ENCODE data around the gene EFNA5.

The EFNA5 gene

GRCh38 chr5:107461770-107462169 lies 209.0 kb downstream of the EFNA5 start:
- no peak for DNase-seq
- Histone ChIP-seq H3K79me1 (ENCODE audit: low read length) (peaks cover 15% of the 10 kb centered on the region), H3K18ac (ENCODE audit: low read length) (no peak overlapping the region), H3K4me1 (ENCODE audit: control insufficient read depth, low read depth, low read length) (peaks cover 12% of the 10 kb centered on the region), H2BK5ac (ENCODE audit: low read length) (no peak overlapping the region), H2BK15ac (replicated peaks; ENCODE audit: low read depth) (no peak overlapping the region), H2BK120ac (ENCODE audit: low read depth, low read length) (no peak overlapping the region), H3K4me2 (ENCODE audit: low read length) (no peak overlapping the region), H3K79me2 (ENCODE audit: control insufficient read depth, insufficient read depth, low read length) (peaks cover 8% of the 10 kb centered on the region), H4K8ac (ENCODE audit: low read depth, low read length) (no peak overlapping the region), H3K23ac (ENCODE audit: low read length) (no peak overlapping the region), H3K27ac (ENCODE audit: low read depth, low read length) (no peak overlapping the region), H3K4me3 (ENCODE audit: low read length) (no peak overlapping the region), H3K36me3 (ENCODE audit: control insufficient read depth, insufficient read depth, low read length) (no peaks in the 10 kb centered on the region), H2AK5ac (ENCODE audit: low read length) (no peak overlapping the region), H3K27me3 (ENCODE audit: insufficient read depth, low read length, poor library complexity) (no peaks in the 10 kb centered on the region), H4K5ac (ENCODE audit: low read length) (no peak overlapping the region), H3K9ac (ENCODE audit: low read length) (no peak overlapping the region), H3K56ac (ENCODE audit: low read length) (peak overlapping the region; percentile 7), H3K4ac (ENCODE audit: low read depth, low read length) (no peak overlapping the region)
- WGBS (ENCODE audit: extremely low coverage, insufficient coverage, low lambda C conversion rate): no CpG with 5 or more reads among the region's 5 CpGs

DNA sequence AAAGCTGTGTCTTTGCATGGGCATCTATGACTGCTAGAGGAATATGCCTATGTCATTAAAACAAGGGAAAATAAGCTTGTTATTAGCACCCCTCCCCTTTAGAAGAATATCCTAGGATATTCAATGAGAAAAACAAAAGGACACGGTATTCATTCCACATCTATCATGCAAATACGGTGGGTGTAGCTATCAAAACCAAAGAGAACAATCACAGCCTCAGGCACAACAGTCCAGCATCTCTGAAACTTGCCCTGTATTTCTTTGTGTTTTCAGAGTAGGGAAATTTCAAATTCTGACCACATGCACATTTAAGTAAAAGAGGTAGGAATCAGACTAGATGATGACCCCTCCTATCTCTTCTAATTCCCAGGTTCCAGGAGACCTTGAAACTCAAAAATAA lies 209.9 kb downstream of the EFNA5 start:
- H2AK5ac ChIP-seq (ENCODE audit: low read length): no peak overlapping the region
- peaks cover 7% of the 10 kb centered on the region for H3K79me2 ChIP-seq (ENCODE audit: control insufficient read depth, insufficient read depth, low read length)
- no peak overlapping the region for H3K4me2 ChIP-seq (ENCODE audit: low read length)
- H3K23ac ChIP-seq (ENCODE audit: low read length): no peak overlapping the region
- no peak overlapping the region for H2BK5ac ChIP-seq (ENCODE audit: low read length)
- H2BK15ac ChIP-seq (replicated peaks; ENCODE audit: low read depth): no peak overlapping the region
- peaks cover 16% of the 10 kb centered on the region for H3K79me1 ChIP-seq (ENCODE audit: low read length)
- no peak for DNase-seq
- H3K18ac ChIP-seq (ENCODE audit: low read length): no peak overlapping the region
- no peaks in the 10 kb centered on the region for H3K27me3 ChIP-seq (ENCODE audit: insufficient read depth, low read length, poor library complexity)
- H3K4me3 ChIP-seq (ENCODE audit: low read length): no peak overlapping the region
- peaks cover 5% of the 10 kb centered on the region for H3K4me1 ChIP-seq (ENCODE audit: control insufficient read depth, low read depth, low read length)
- H4K8ac ChIP-seq (ENCODE audit: low read depth, low read length): no peak overlapping the region
- H3K9ac ChIP-seq (ENCODE audit: low read length): no peak overlapping the region
- no CpG with 5 or more reads among the region's 2 CpGs for WGBS (ENCODE audit: extremely low coverage, insufficient coverage, low lambda C conversion rate)
- H3K4ac ChIP-seq (ENCODE audit: low read depth, low read length): no peak overlapping the region
- no peak overlapping the region for H4K5ac ChIP-seq (ENCODE audit: low read length)
- H2BK120ac ChIP-seq (ENCODE audit: low read depth, low read length): no peak overlapping the region
- H3K27ac ChIP-seq (ENCODE audit: low read depth, low read length): no peak overlapping the region
- no peaks in the 10 kb centered on the region for H3K36me3 ChIP-seq (ENCODE audit: control insufficient read depth, insufficient read depth, low read length)
- H3K56ac ChIP-seq (ENCODE audit: low read length): no peak overlapping the region

DNA sequence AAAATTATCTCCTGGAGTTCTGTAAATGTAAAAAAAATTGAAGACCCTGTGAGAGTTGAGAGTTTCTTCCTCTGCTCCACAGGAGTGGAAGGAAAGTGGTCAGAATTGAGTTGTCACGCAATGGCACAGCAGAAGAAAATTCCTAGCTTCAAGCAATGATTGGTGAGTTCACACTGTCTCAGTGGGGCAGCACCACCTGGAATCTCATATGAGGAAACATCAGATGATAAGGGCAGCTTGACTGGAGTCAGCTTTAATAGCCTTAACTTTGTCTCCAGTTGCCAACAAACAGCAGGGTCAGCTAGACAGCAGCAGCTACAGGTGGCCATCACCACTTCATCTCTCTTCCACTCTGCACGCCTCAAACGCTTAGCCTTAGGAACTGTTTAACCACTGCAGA lies 211.1 kb downstream of the EFNA5 start:
- Histone ChIP-seq H3K23ac (ENCODE audit: low read length) (no peak overlapping the region), H3K4me1 (ENCODE audit: control insufficient read depth, low read depth, low read length) (peaks cover 10% of the 10 kb centered on the region), H3K27me3 (ENCODE audit: insufficient read depth, low read length, poor library complexity) (no peaks in the 10 kb centered on the region), H3K4me2 (ENCODE audit: low read length) (no peak overlapping the region), H4K5ac (ENCODE audit: low read length) (no peak overlapping the region), H2BK120ac (ENCODE audit: low read depth, low read length) (no peak overlapping the region), H2AK5ac (ENCODE audit: low read length) (no peak overlapping the region), H3K36me3 (ENCODE audit: control insufficient read depth, insufficient read depth, low read length) (no peaks in the 10 kb centered on the region), H3K79me2 (ENCODE audit: control insufficient read depth, insufficient read depth, low read length) (peaks cover 4% of the 10 kb centered on the region), H4K8ac (ENCODE audit: low read depth, low read length) (no peak overlapping the region), H2BK15ac (replicated peaks; ENCODE audit: low read depth) (no peak overlapping the region), H3K4me3 (ENCODE audit: low read length) (no peak overlapping the region), H3K4ac (ENCODE audit: low read depth, low read length) (no peak overlapping the region), H3K56ac (ENCODE audit: low read length) (no peak overlapping the region), H2BK5ac (ENCODE audit: low read length) (no peak overlapping the region), H3K18ac (ENCODE audit: low read length) (no peak overlapping the region), H3K79me1 (ENCODE audit: low read length) (peaks cover 11% of the 10 kb centered on the region), H3K9ac (ENCODE audit: low read length) (no peak overlapping the region), H3K27ac (ENCODE audit: low read depth, low read length) (no peak overlapping the region)
- peak; percentile 76 for DNase-seq
- no CpG with 5 or more reads among the region's 3 CpGs for WGBS (ENCODE audit: extremely low coverage, insufficient coverage, low lambda C conversion rate)

- H3K9ac ChIP-seq (ENCODE audit: low read length): no peak overlapping the region
- no peaks in the 10 kb centered on the region for H3K36me3 ChIP-seq (ENCODE audit: control insufficient read depth, insufficient read depth, low read length)
- no peak overlapping the region for H3K4me2 ChIP-seq (ENCODE audit: low read length)
- no peak overlapping the region for H3K23ac ChIP-seq (ENCODE audit: low read length)
- H3K56ac ChIP-seq (ENCODE audit: low read length): no peak overlapping the region
- no peak overlapping the region for H3K4me3 ChIP-seq (ENCODE audit: low read length)
- H4K5ac ChIP-seq (ENCODE audit: low read length): no peak overlapping the region
- no peak overlapping the region for H2BK120ac ChIP-seq (ENCODE audit: low read depth, low read length)
- H2BK5ac ChIP-seq (ENCODE audit: low read length): no peak overlapping the region
- no peak overlapping the region for H4K8ac ChIP-seq (ENCODE audit: low read depth, low read length)
- no peak overlapping the region for H3K18ac ChIP-seq (ENCODE audit: low read length)
- H3K79me1 ChIP-seq (ENCODE audit: low read length): peaks cover 11% of the 10 kb centered on the region
- WGBS (ENCODE audit: extremely low coverage, insufficient coverage, low lambda C conversion rate): no CpG with 5 or more reads among the region's 5 CpGs
- H3K79me2 ChIP-seq (ENCODE audit: control insufficient read depth, insufficient read depth, low read length): no peaks in the 10 kb centered on the region
- no peaks in the 10 kb centered on the region for H3K27me3 ChIP-seq (ENCODE audit: insufficient read depth, low read length, poor library complexity)
- H3K4me1 ChIP-seq (ENCODE audit: control insufficient read depth, low read depth, low read length): peaks cover 10% of the 10 kb centered on the region
- no peak overlapping the region for H2BK15ac ChIP-seq (replicated peaks; ENCODE audit: low read depth)
- H3K27ac ChIP-seq (ENCODE audit: low read depth, low read length): no peak overlapping the region
- H3K4ac ChIP-seq (ENCODE audit: low read depth, low read length): no peak overlapping the region
- no peak overlapping the region for H2AK5ac ChIP-seq (ENCODE audit: low read length)
- no peak for DNase-seq
These were observed 212.4 kb downstream of the EFNA5 start for GRCh38 chr5:107458322-107458721.

GRCh38 chr5:107457881-107458280 lies 212.9 kb downstream of the EFNA5 start:
- Histone ChIP-seq H2AK5ac (ENCODE audit: low read length) (no peak overlapping the region), H3K79me2 (ENCODE audit: control insufficient read depth, insufficient read depth, low read length) (no peaks in the 10 kb centered on the region), H3K4ac (ENCODE audit: low read depth, low read length) (no peak overlapping the region), H2BK15ac (replicated peaks; ENCODE audit: low read depth) (no peak overlapping the region), H3K36me3 (ENCODE audit: control insufficient read depth, insufficient read depth, low read length) (no peaks in the 10 kb centered on the region), H3K23ac (ENCODE audit: low read length) (no peak overlapping the region), H2BK5ac (ENCODE audit: low read length) (no peak overlapping the region), H3K79me1 (ENCODE audit: low read length) (peaks cover 11% of the 10 kb centered on the region), H3K27me3 (ENCODE audit: insufficient read depth, low read length, poor library complexity) (no peaks in the 10 kb centered on the region), H4K8ac (ENCODE audit: low read depth, low read length) (no peak overlapping the region), H3K9ac (ENCODE audit: low read length) (no peak overlapping the region), H3K4me2 (ENCODE audit: low read length) (no peak overlapping the region), H4K5ac (ENCODE audit: low read length) (no peak overlapping the region), H2BK120ac (ENCODE audit: low read depth, low read length) (no peak overlapping the region), H3K4me1 (ENCODE audit: control insufficient read depth, low read depth, low read length) (peaks cover 10% of the 10 kb centered on the region), H3K27ac (ENCODE audit: low read depth, low read length) (no peak overlapping the region), H3K56ac (ENCODE audit: low read length) (no peak overlapping the region), H3K18ac (ENCODE audit: low read length) (no peak overlapping the region), H3K4me3 (ENCODE audit: low read length) (no peak overlapping the region)
- no CpG with 5 or more reads among the region's 3 CpGs for WGBS (ENCODE audit: extremely low coverage, insufficient coverage, low lambda C conversion rate)
- DNase-seq: no peak

DNA sequence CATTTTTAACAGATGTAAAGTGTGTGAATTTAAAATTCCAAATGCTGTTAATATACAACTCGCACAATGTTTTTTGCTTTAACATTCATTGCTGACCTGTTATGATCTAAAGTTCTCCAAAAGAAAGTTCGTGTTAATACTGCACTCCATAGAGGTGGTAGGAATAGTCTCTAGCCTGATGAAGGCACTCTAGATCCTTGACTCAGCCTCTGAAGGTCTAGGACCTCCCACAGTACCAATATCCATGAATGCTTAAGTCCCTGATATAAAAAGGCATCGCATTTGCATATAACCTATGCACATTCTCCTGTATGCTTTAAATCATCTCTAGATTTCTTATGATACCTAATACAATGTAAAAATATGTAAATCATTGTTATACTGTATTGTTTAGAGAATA lies 213.6 kb downstream of the EFNA5 start:
- Histone ChIP-seq H3K27me3 (ENCODE audit: insufficient read depth, low read length, poor library complexity) (no peaks in the 10 kb centered on the region), H2BK120ac (ENCODE audit: low read depth, low read length) (no peak overlapping the region), H3K4me2 (ENCODE audit: low read length) (no peak overlapping the region), H3K36me3 (ENCODE audit: control insufficient read depth, insufficient read depth, low read length) (no peaks in the 10 kb centered on the region), H3K79me2 (ENCODE audit: control insufficient read depth, insufficient read depth, low read length) (no peaks in the 10 kb centered on the region), H3K4me3 (ENCODE audit: low read length) (no peak overlapping the region), H2BK5ac (ENCODE audit: low read length) (no peak overlapping the region), H3K4me1 (ENCODE audit: control insufficient read depth, low read depth, low read length) (peaks cover 10% of the 10 kb centered on the region), H3K56ac (ENCODE audit: low read length) (no peak overlapping the region), H3K9ac (ENCODE audit: low read length) (no peak overlapping the region), H3K27ac (ENCODE audit: low read depth, low read length) (no peak overlapping the region), H4K8ac (ENCODE audit: low read depth, low read length) (no peak overlapping the region), H3K79me1 (ENCODE audit: low read length) (peaks cover 8% of the 10 kb centered on the region), H3K18ac (ENCODE audit: low read length) (no peak overlapping the region), H2AK5ac (ENCODE audit: low read length) (no peak overlapping the region), H4K5ac (ENCODE audit: low read length) (no peak overlapping the region), H2BK15ac (replicated peaks; ENCODE audit: low read depth) (no peak overlapping the region), H3K4ac (ENCODE audit: low read depth, low read length) (no peak overlapping the region), H3K23ac (ENCODE audit: low read length) (no peak overlapping the region)
- DNase-seq: no peak
- no CpG with 5 or more reads among the region's 3 CpGs for WGBS (ENCODE audit: extremely low coverage, insufficient coverage, low lambda C conversion rate)

Measured in mesendoderm (in vitro differentiated cells).